ENCODE results near the gene IZUMO2.
"Not testable (repeated sequence)": the region's sequence is repeated elsewhere in the genome, so short reads cannot be mapped to it uniquely, and the experiment has no call there.

DNA sequence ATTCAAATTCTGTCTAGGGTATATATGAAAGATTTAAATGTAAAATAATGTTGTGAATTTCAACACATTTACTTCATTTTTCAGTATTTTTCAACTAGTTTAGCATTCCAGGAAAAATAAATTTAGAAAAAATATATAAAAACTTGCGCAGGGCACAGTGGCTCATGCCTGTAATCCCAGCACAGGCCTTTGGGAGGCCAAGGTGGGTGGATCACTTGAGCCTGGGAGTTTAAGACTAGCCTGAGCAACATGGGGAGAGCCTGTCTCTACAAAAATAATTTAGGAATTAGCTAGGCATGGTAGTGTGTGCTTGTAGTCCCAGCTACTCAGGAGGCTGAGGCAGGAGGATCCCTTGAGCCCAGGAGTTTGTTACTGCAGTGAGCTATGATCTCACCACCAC lies 21.2 kb downstream of the IZUMO2 start:
- not testable (repeated sequence) for TF ChIP-seq CTCF, POLR2A (IDR thresholded peaks at IDR 0.05)

All from body of pancreas (tissue), 4 donors.